HepG2 (cell line): ENCODE results near the gene TXNDC12. TPM values are rescaled to one million over a fixed set of nuclear protein-coding genes. Genes with fewer than 3 reads are reported as not detected.

Experiments
- ATF3 ChIP-seq: sonication (generic); formaldehyde crosslinking; IDR thresholded peaks from 2 replicates; pipeline ENCODE4 v1.4.0; 2020; ENCODE audit warnings: missing genetic modification reagents
- CHCHD3 ChIP-seq: sonication (generic); formaldehyde crosslinking; IDR thresholded peaks from 2 replicates; pipeline ENCODE4 v1.8.0; 2022; ENCODE audit warnings: mild to moderate bottlenecking, missing genetic modification reagents, moderate library complexity
- CHD2 ChIP-seq: IDR thresholded peaks from 2 replicates; pipeline ENCODE4 v1.6.1; 2011; ENCODE audit warnings: low read depth, low read length, improper control_type of control experiment
- DPF2 ChIP-seq: sonication (generic); formaldehyde crosslinking; IDR thresholded peaks from 2 replicates; pipeline ENCODE4 v1.4.0; 2020; ENCODE audit warnings: mild to moderate bottlenecking, low read depth, missing genetic modification reagents, borderline replicate concordance
- FOXJ3 ChIP-seq: sonication (generic); formaldehyde crosslinking; IDR thresholded peaks from 2 replicates; pipeline ENCODE4 v1.4.0; 2020; ENCODE audit warnings: missing genetic modification reagents, mild to moderate bottlenecking, borderline replicate concordance
- GABPA ChIP-seq, 2 experiments: IDR thresholded peaks; 2 replicates each; pipeline ENCODE4 v1.6.1; 2011 to 2016; ENCODE audit warnings: low read depth in 2 of 2, low read length in 1 of 2, missing biosample characterization in 1 of 2, missing genetic modification characterization in 1 of 2
- HNRNPH1 ChIP-seq: fragments of 200-400 bp; formaldehyde crosslinking; optimal IDR thresholded peaks from 2 replicates; pipeline ENCODE3; 2017; ENCODE audit warnings: mild to moderate bottlenecking, low read depth, low read length
- LBX2 ChIP-seq: sonication (generic); formaldehyde crosslinking; IDR thresholded peaks from 2 replicates; pipeline ENCODE4 v1.5.0; 2020; ENCODE audit warnings: missing genetic modification reagents, mild to moderate bottlenecking, borderline replicate concordance
- MAFF ChIP-seq: IDR thresholded peaks from 2 replicates; pipeline ENCODE4 v1.6.1; 2011; ENCODE audit warnings: low read depth, low read length, improper control_type of control experiment
- MZF1 ChIP-seq: sonication (generic); formaldehyde crosslinking; IDR thresholded peaks from 2 replicates; pipeline ENCODE4 v1.8.1; 2023; ENCODE audit warnings: mild to moderate bottlenecking, missing genetic modification reagents, borderline replicate concordance
- TEAD2 ChIP-seq: sonication (generic); formaldehyde crosslinking; IDR thresholded peaks from 2 replicates; pipeline ENCODE4 v1.9.0; 2021; ENCODE audit warnings: missing genetic modification reagents
- THRA ChIP-seq: sonication (generic); formaldehyde crosslinking; IDR thresholded peaks from 2 replicates; pipeline ENCODE4 v1.4.0; 2020; ENCODE audit warnings: missing genetic modification reagents, borderline replicate concordance
- ZBTB33 ChIP-seq: sonication (generic); formaldehyde crosslinking; IDR thresholded peaks from 2 replicates; pipeline ENCODE4 v1.4.0; 2020; ENCODE audit warnings: missing genetic modification reagents
- ZNF101 ChIP-seq: sonication (generic); formaldehyde crosslinking; IDR thresholded peaks from 2 replicates; pipeline ENCODE4 v1.4.0; 2020; ENCODE audit warnings: mild to moderate bottlenecking, low read depth, missing genetic modification reagents, borderline replicate concordance
- polyA plus RNA-seq, 8 experiments: library from polyadenylated mRNA; depleted of rRNA in 3 of 8; stranded (reverse) in 7 of 8; unstranded in 1 of 8; fragments of >200 nt; fragmentation: Illumina TruSeq in 4 of 8; extraction: Trizol in 4 of 8; gene quantifications; 2 replicates each; pipeline versions ENCODE4 v1.2.1 to v1.2.3, GENCODE V29; 2011 to 2016; ENCODE audit warnings: low read depth in 4 of 8, missing spikeins in 1 of 8, mixed read lengths in 1 of 8; ENCODE audit not compliant: insufficient read depth in 1 of 8
- total RNA-seq, 5 experiments: library from RNA; depleted of rRNA; stranded (reverse); fragments of >200 nt; fragmentation: Illumina TruSeq; extraction: Trizol; gene quantifications; 2 replicates each; pipeline ENCODE4 v1.2.3, GENCODE V29; 2016; ENCODE audit warnings: low read depth in 1 of 5
- TF ChIP-seq, protein P1 (sequence below): sonication (generic); formaldehyde crosslinking; IDR thresholded peaks from 2 replicates; pipeline ENCODE4 v1.5.0; 2020; ENCODE audit warnings: missing genetic modification reagents
- TF ChIP-seq, protein P2 (sequence below): sonication (generic); formaldehyde crosslinking; IDR thresholded peaks from 2 replicates; pipeline ENCODE4 v1.5.1; 2020; ENCODE audit warnings: missing genetic modification reagents, mild to moderate bottlenecking, borderline replicate concordance

TXNDC12 gene
- total and polyA plus RNA-seq, 2 of the 13 experiments (the other 11 are each of a cell fraction or from before 2014, with no cell fraction given) = 65.6 to 67.2 TPM

GRCh38 chr1:52098139-52098871 lies 43.3 kb upstream of the TXNDC12 start (continued):
- TF ChIP-seq GABPA (IDR thresholded peaks at IDR 0.05; ENCODE audit: low read depth, low read length) (no peak), GABPA (CRISPR knock-in tag; IDR thresholded peaks at IDR 0.05; ENCODE audit: low read depth) (0 out of 2 replicates have a peak, but pooled peaks have one; percentile 44), CHD2 (no peak), LBX2 (CRISPR knock-in tag) (no peak), ZNF101 (CRISPR knock-in tag) (no peak), HNRNPH1 (no peak), ATF3 (CRISPR knock-in tag) (no peak), MAFF (no peak), THRA (CRISPR knock-in tag) (peak; percentile 63; the same call in 1 of the 2 replicates), MZF1 (no peak), ZBTB33 (CRISPR knock-in tag) (0 out of 2 replicates have a peak, but pooled peaks have one; percentile 21), FOXJ3 (peak; percentile 77; the same call in 1 of the 2 replicates), TEAD2 (no peak), DPF2 (peak; percentile 75; the same call in 1 of the 2 replicates), CHCHD3 (CRISPR knock-in tag) (no peak)
- TF ChIP-seq, protein P1, sequence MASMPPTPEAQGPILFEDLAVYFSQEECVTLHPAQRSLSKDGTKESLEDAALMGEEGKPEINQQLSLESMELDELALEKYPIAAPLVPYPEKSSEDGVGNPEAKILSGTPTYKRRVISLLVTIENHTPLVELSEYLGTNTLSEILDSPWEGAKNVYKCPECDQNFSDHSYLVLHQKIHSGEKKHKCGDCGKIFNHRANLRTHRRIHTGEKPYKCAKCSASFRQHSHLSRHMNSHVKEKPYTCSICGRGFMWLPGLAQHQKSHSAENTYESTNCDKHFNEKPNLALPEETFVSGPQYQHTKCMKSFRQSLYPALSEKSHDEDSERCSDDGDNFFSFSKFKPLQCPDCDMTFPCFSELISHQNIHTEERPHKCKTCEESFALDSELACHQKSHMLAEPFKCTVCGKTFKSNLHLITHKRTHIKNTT (CRISPR knock-in tag) = no peak
- TF ChIP-seq, protein P2, sequence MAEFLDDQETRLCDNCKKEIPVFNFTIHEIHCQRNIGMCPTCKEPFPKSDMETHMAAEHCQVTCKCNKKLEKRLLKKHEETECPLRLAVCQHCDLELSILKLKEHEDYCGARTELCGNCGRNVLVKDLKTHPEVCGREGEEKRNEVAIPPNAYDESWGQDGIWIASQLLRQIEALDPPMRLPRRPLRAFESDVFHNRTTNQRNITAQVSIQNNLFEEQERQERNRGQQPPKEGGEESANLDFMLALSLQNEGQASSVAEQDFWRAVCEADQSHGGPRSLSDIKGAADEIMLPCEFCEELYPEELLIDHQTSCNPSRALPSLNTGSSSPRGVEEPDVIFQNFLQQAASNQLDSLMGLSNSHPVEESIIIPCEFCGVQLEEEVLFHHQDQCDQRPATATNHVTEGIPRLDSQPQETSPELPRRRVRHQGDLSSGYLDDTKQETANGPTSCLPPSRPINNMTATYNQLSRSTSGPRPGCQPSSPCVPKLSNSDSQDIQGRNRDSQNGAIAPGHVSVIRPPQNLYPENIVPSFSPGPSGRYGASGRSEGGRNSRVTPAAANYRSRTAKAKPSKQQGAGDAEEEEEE (CRISPR knock-in tag) = no peak
